ENCODE results near the gene FGD5.
"Not testable (repeated sequence)": the region's sequence is repeated elsewhere in the genome, so short reads cannot be mapped to it uniquely, and the experiment has no call there.

FGD5 gene

GRCh38 chr3:14889205-14889604, 70.4 kb downstream of the FGD5 start:
- intact Hi-C loops (cut with DNase I), result no loop called here
- DNase-seq, result no peak

- intact Hi-C loops (cut with DNase I), result no loop called here
These were observed 71.2 kb downstream of the FGD5 start for GRCh38 chr3:14889943-14890342.

GRCh38 chr3:14890476-14890875, 71.7 kb downstream of the FGD5 start:
- no peak for DNase-seq
- intact Hi-C loops (cut with DNase I), result no loop called here

More at GRCh38 chr3:14889943-14890342, 71.2 kb downstream of the FGD5 start:
- no peak for DNase-seq

- no peak for DNase-seq
- intact Hi-C loops (cut with DNase I), result no loop called here
These were observed 72.7 kb downstream of the FGD5 start for GRCh38 chr3:14891135-14892132.

- intact Hi-C loops (cut with DNase I), result no loop called here
These were observed 73.5 kb downstream of the FGD5 start for GRCh38 chr3:14892226-14892625.

GRCh38 chr3:14894085-14894484, 75.3 kb downstream of the FGD5 start:
- DNase-seq, result no peak
- intact Hi-C loops (cut with DNase I), result no loop called here

More at GRCh38 chr3:14892226-14892625, 73.5 kb downstream of the FGD5 start:
- no peak for DNase-seq

- intact Hi-C loops (cut with DNase I), result no loop called here
- DNase-seq, result no peak
These were observed 78.5 kb downstream of the FGD5 start for GRCh38 chr3:14897266-14897665.

- intact Hi-C loops (cut with DNase I), result no loop called here
- no peak for DNase-seq
These were observed 80.2 kb downstream of the FGD5 start for GRCh38 chr3:14898929-14899328.

GRCh38 chr3:14899993-14900618, 81.3 kb downstream of the FGD5 start:
- no peak for DNase-seq
- intact Hi-C loops (cut with DNase I), result no loop called here

- intact Hi-C loops (cut with DNase I), result no loop called here
These were observed 82.4 kb downstream of the FGD5 start for GRCh38 chr3:14900881-14901873.

GRCh38 chr3:14902719-14903118, 84.0 kb downstream of the FGD5 start:
- DNase-seq, result peak in 34 of 42 donors; percentile 8 to 71 (median 36)
- intact Hi-C loops (cut with DNase I), result no loop called here

More at GRCh38 chr3:14900881-14901873, 82.4 kb downstream of the FGD5 start:
- peak in 1 of 42 donors; percentile 7 for DNase-seq

GRCh38 chr3:14903501-14903900, 84.7 kb downstream of the FGD5 start:
- intact Hi-C loops (cut with DNase I), result not testable (repeated sequence)

GRCh38 chr3:14905055-14905657, 86.4 kb downstream of the FGD5 start:
- intact Hi-C loops (cut with DNase I), result no loop called here
- no peak for DNase-seq

More at GRCh38 chr3:14903501-14903900, 84.7 kb downstream of the FGD5 start:
- DNase-seq, result not testable (repeated sequence)

- intact Hi-C loops (cut with DNase I), result no loop called here
- peak in 8 of 42 donors; percentile 20 to 40 (median 30) for DNase-seq
These were observed 87.7 kb downstream of the FGD5 start for GRCh38 chr3:14906355-14906971.

- intact Hi-C loops (cut with DNase I), result no loop called here
- DNase-seq, result peak in 1 of 42 donors; percentile 4
These were observed 88.5 kb downstream of the FGD5 start for GRCh38 chr3:14907043-14907966.

GRCh38 chr3:14909250-14909649, 90.5 kb downstream of the FGD5 start:
- DNase-seq, result no peak
- intact Hi-C loops (cut with DNase I), result no loop called here

- intact Hi-C loops (cut with DNase I), result no loop called here
- no peak for DNase-seq
These were observed 92.9 kb downstream of the FGD5 start for GRCh38 chr3:14911651-14912050.
